Endothelial cell of umbilical vein (primary cell): Measurements from ENCODE around the gene ARMS2. TPM values are rescaled to one million over a fixed set of nuclear protein-coding genes. Genes with fewer than 3 reads are reported as not detected.

Experiments used
- BruUV-seq: library from RNA; stranded (reverse); fragments of 400-500 nt; replicated peaks from 2 replicates; lab custom pipeline; 2021; lab: Mats Ljungman, UMichigan
- CTCF ChIA-PET: fragments of 300-600, 350-600 bp; sonication (Branson Sonifier 250); formaldehyde crosslinking; loops from one replicate; lab custom pipeline; 2021; ENCODE audit warnings: antibody characterized with exemption, inconsistent platforms; lab: Charles Lee
- POLR2A ChIA-PET: fragments of 300-600, 350-600 bp; sonication (Branson Sonifier 250); formaldehyde crosslinking; loops from one replicate; lab custom pipeline; 2021; ENCODE audit warnings: antibody characterized with exemption, inconsistent platforms; lab: Charles Lee
- DNase-seq: peaks from one replicate; pipeline ENCODE4 v3.0.0-alpha.2; 2011; ENCODE audit warnings: low read depth, low spot score
- FAIRE-seq: peaks from 2 replicates; lab custom pipeline; 2011; peaks lifted over from hg19 to GRCh38; lab: Jason Lieb, UNC
- H2AFZ ChIP-seq: 2 replicates; pipeline ENCODE4 v1.6.0; 2012; ENCODE audit warnings: low read depth, low read length, control low read depth, inconsistent platforms
- H3K27ac ChIP-seq: 2 replicates; pipeline ENCODE4 v1.5.1; 2011; ENCODE audit warnings: low read depth, mild to moderate bottlenecking, control low read depth, low read length, moderate library complexity; ENCODE audit not compliant: insufficient read depth
- H3K27me3 ChIP-seq, 2 experiments: 2 replicates each; pipeline versions ENCODE4 v1.6.0 to v1.6.1; 2011; ENCODE audit warnings: low read length in 2 of 2, mixed read lengths in 1 of 2; ENCODE audit not compliant: control insufficient read depth in 2 of 2, insufficient read depth in 2 of 2
- H3K36me3 ChIP-seq, 2 experiments: 2 replicates in 1 of 2; 3 replicates in 1 of 2; pipeline ENCODE4 v1.5.1; 2011; ENCODE audit warnings: low read length in 2 of 2, mild to moderate bottlenecking in 1 of 2, moderate library complexity in 1 of 2; ENCODE audit not compliant: control insufficient read depth in 2 of 2, insufficient read depth in 2 of 2; ENCODE audit errors: extremely low read depth in 1 of 2
- H3K4me1 ChIP-seq: 3 replicates; pipeline ENCODE4 v1.5.1; 2011; ENCODE audit warnings: mild to moderate bottlenecking, low read length; ENCODE audit not compliant: control insufficient read depth, insufficient read depth; ENCODE audit errors: extremely low read depth
- H3K4me2 ChIP-seq: 2 replicates; pipeline ENCODE4 v1.6.1; 2011; ENCODE audit warnings: low read length, control low read depth, mixed read lengths; ENCODE audit not compliant: insufficient read depth
- H3K4me3 ChIP-seq, 3 experiments: fragments of 200-600 bp in 1 of 3; sonication (generic), shearing (Covaris generic) in 1 of 3; replicated peaks in 1 of 3; 2 replicates each; pipeline ENCODE4 v1.5.1; 2011 to 2016; ENCODE audit warnings: control low read depth in 3 of 3, low read length in 3 of 3, mild to moderate bottlenecking in 2 of 3, inconsistent platforms in 1 of 3, low read depth in 1 of 3, moderate library complexity in 1 of 3; ENCODE audit not compliant: insufficient read depth in 1 of 3
- H3K79me2 ChIP-seq: 2 replicates; pipeline ENCODE4 v1.6.0; 2012; ENCODE audit warnings: low read length, inconsistent platforms; ENCODE audit not compliant: control insufficient read depth, insufficient read depth
- H3K9ac ChIP-seq: replicated peaks from 2 replicates; pipeline ENCODE3; 2011; ENCODE audit warnings: low read length, control low read depth; ENCODE audit not compliant: insufficient read depth; ENCODE audit errors: extremely low read depth
- H3K9me1 ChIP-seq: replicated peaks from 3 replicates; pipeline ENCODE4 v1.6.0; 2011; ENCODE audit warnings: mild to moderate bottlenecking, low read length; ENCODE audit not compliant: control insufficient read depth, insufficient read depth; ENCODE audit errors: extremely low read depth
- H3K9me3 ChIP-seq: replicated peaks from 2 replicates; pipeline ENCODE4 v1.5.1; 2012; ENCODE audit warnings: low read length, inconsistent platforms; ENCODE audit not compliant: control insufficient read depth, insufficient read depth
- H4K20me1 ChIP-seq: replicated peaks from 2 replicates; pipeline ENCODE3; 2011; ENCODE audit warnings: mild to moderate bottlenecking, low read length; ENCODE audit not compliant: control insufficient read depth, insufficient read depth; ENCODE audit errors: extremely low read depth
- EZH2 ChIP-seq: IDR thresholded peaks from 2 replicates; pipeline ENCODE4 v1.6.1; 2012; ENCODE audit warnings: borderline replicate concordance, low read depth, mild to moderate bottlenecking, moderate library complexity, low read length, inconsistent platforms; ENCODE audit not compliant: severe bottlenecking
- FOS ChIP-seq: IDR thresholded peaks from 2 replicates; pipeline ENCODE4 v1.6.1; 2011; ENCODE audit warnings: mild to moderate bottlenecking, low read length, moderate library complexity, borderline replicate concordance; ENCODE audit not compliant: insufficient read depth
- GATA2 ChIP-seq: IDR thresholded peaks from 2 replicates; pipeline ENCODE4 v1.7.0; 2011; ENCODE audit warnings: low read depth, mild to moderate bottlenecking, moderate library complexity, mixed read lengths, low read length; ENCODE audit not compliant: insufficient read length, insufficient read depth
- JUN ChIP-seq: IDR thresholded peaks from 2 replicates; pipeline ENCODE4 v1.6.1; 2011; ENCODE audit warnings: borderline replicate concordance, low read depth; ENCODE audit not compliant: insufficient read length, insufficient read depth
- MYC ChIP-seq: IDR thresholded peaks from one replicate; pipeline ENCODE4 v1.6.1; 2011; ENCODE audit warnings: mild to moderate bottlenecking, low read depth, low read length
- POLR2A ChIP-seq: IDR thresholded peaks from 2 replicates; pipeline ENCODE4 v1.6.1; 2012; ENCODE audit warnings: low read depth, mild to moderate bottlenecking, control low read depth, low read length
- POLR2AphosphoS5 ChIP-seq: IDR thresholded peaks from 2 replicates; pipeline ENCODE4 v1.6.1; 2012; ENCODE audit warnings: low read depth, mild to moderate bottlenecking, control low read depth, low read length, moderate library complexity; ENCODE audit not compliant: insufficient read depth
- dilution Hi-C: fragments of 300-500 bp; cut with MboI; formaldehyde crosslinking; loops from one replicate; pipeline ENCODE4 v1.15.0; 2019; ENCODE audit warnings: low sequenced_read_pairs; ENCODE audit not compliant: extremely low pct_ligation_motif_present
- intact Hi-C: fragments of 100-400 bp; cut with micrococcal nuclease; formaldehyde crosslinking; loops from one replicate; pipeline ENCODE4 v1.10.0; 2022
- polyA plus RNA-seq, 4 experiments: library from polyadenylated mRNA; depleted of rRNA in 3 of 4; stranded (reverse) in 3 of 4; unstranded in 1 of 4; fragments of >200 nt; gene quantifications; 2 replicates each; pipeline versions ENCODE4 v1.2.1 to v1.2.3, GENCODE V29; 2011 to 2012; ENCODE audit warnings: missing spikeins in 1 of 4
- total RNA-seq: library from RNA; stranded (reverse); gene quantifications from 2 replicates; pipeline ENCODE4 v1.2.3, GENCODE V29; 2021
- TF ChIP-seq, protein P1 (sequence below): IDR thresholded peaks from 2 replicates; pipeline ENCODE4 v1.6.1; 2011; ENCODE audit not compliant: insufficient read depth, insufficient read length
- TF ChIP-seq, protein P2 (sequence below), 2 donors: IDR thresholded peaks; 1 replicate in 1 of 2; 2 replicates in 1 of 2; pipeline ENCODE4 v1.5.1; 2011; ENCODE audit warnings: low read length in 2 of 2, mild to moderate bottlenecking in 2 of 2, moderate library complexity in 2 of 2, control low read depth in 1 of 2, inconsistent platforms in 1 of 2, low read depth in 1 of 2; ENCODE audit not compliant: insufficient read depth in 1 of 2; ENCODE audit errors: extremely low read depth in 1 of 2

Gene ARMS2
- total and polyA plus RNA-seq, 2 donors (not counting 3 experiments of a cell fraction or from before 2014, with no cell fraction given), result not detected

DNA sequence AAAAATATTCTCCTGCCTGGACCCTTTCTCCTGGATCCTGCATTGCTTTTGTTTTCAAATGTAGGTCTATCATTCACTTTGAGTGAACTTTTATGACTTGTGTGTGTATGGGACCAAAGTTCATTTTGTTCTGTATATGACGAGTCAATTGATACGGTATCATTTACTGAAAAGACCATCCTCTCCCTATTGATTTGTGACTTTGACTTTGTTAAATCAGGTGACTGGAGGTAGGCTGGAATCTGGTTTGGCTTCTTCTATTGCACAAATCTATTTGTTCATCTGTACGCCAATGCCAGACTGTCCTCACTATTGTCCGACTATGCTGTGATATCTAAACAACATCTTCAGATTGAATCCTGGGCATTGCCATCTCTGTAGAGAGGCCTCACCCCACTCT lies 5.3 kb upstream of the ARMS2 start:
- Histone ChIP-seq H2AFZ (no peak overlapping the region), H3K79me2 (no peaks in the 10 kb centered on the region), H3K4me3 (no peak overlapping the region), H3K36me3 (no peaks in the 10 kb centered on the region), H3K9ac (no peak overlapping the region), H3K27ac (no peak overlapping the region), H3K9me1 (no peaks in the 10 kb centered on the region), H3K4me2 (no peak overlapping the region), H3K4me1 (peaks cover 17% of the 10 kb centered on the region), H4K20me1 (no peaks in the 10 kb centered on the region), H3K9me3 (no peaks in the 10 kb centered on the region), H3K27me3 (no peaks in the 10 kb centered on the region)
- FAIRE-seq (no peak), DNase-seq (no peak)
- ChIA-PET CTCF (interaction anchor here (0.9 to 2.7 kb wide), 3 partner anchors 7 to 116 kb away, joined by 3 to 15 read pairs (median 6); no protein-coding TSS in a partner anchor), POLR2A (no interaction called here)
- no TSS peak for BruUV-seq
- intact Hi-C loops (no loop called here), dilution Hi-C loops (loop anchor here (25.0 kb wide), 1 partner anchor 162 kb away; no protein-coding TSS in a partner anchor)
- TF ChIP-seq, protein P1, sequence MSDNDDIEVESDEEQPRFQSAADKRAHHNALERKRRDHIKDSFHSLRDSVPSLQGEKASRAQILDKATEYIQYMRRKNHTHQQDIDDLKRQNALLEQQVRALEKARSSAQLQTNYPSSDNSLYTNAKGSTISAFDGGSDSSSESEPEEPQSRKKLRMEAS, result no peak
- TF ChIP-seq POLR2A, result no peak
- no peak for TF ChIP-seq POLR2AphosphoS5
- no peak for TF ChIP-seq GATA2
- no peak for TF ChIP-seq MYC
- TF ChIP-seq, protein P2, sequence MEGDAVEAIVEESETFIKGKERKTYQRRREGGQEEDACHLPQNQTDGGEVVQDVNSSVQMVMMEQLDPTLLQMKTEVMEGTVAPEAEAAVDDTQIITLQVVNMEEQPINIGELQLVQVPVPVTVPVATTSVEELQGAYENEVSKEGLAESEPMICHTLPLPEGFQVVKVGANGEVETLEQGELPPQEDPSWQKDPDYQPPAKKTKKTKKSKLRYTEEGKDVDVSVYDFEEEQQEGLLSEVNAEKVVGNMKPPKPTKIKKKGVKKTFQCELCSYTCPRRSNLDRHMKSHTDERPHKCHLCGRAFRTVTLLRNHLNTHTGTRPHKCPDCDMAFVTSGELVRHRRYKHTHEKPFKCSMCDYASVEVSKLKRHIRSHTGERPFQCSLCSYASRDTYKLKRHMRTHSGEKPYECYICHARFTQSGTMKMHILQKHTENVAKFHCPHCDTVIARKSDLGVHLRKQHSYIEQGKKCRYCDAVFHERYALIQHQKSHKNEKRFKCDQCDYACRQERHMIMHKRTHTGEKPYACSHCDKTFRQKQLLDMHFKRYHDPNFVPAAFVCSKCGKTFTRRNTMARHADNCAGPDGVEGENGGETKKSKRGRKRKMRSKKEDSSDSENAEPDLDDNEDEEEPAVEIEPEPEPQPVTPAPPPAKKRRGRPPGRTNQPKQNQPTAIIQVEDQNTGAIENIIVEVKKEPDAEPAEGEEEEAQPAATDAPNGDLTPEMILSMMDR (IDR thresholded peaks at IDR 0.05; ENCODE audit: extremely low read depth in 1 of 2, insufficient read depth in 1 of 2, low read depth in 1 of 2, low read length in 2 of 2), result no peak
- no peak for TF ChIP-seq EZH2
- TF ChIP-seq FOS, result no peak
- no peak for TF ChIP-seq JUN
